ENCODE data around the gene EPHB6.

- TF ChIP-seq, protein P1, sequence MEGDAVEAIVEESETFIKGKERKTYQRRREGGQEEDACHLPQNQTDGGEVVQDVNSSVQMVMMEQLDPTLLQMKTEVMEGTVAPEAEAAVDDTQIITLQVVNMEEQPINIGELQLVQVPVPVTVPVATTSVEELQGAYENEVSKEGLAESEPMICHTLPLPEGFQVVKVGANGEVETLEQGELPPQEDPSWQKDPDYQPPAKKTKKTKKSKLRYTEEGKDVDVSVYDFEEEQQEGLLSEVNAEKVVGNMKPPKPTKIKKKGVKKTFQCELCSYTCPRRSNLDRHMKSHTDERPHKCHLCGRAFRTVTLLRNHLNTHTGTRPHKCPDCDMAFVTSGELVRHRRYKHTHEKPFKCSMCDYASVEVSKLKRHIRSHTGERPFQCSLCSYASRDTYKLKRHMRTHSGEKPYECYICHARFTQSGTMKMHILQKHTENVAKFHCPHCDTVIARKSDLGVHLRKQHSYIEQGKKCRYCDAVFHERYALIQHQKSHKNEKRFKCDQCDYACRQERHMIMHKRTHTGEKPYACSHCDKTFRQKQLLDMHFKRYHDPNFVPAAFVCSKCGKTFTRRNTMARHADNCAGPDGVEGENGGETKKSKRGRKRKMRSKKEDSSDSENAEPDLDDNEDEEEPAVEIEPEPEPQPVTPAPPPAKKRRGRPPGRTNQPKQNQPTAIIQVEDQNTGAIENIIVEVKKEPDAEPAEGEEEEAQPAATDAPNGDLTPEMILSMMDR (conservative IDR thresholded peaks at IDR 0.05; ENCODE audit: low read depth, low read length): no peak
- TF ChIP-seq EZH2 (IDR thresholded peaks at IDR 0.05; ENCODE audit: low read length, unreplicated experiment) (no peak), EZH2phosphoT487 (IDR thresholded peaks at IDR 0.05; ENCODE audit: borderline replicate concordance, low read length) (no peak)
Observed at GRCh38 chr7:142809671-142810070, 45.2 kb upstream of the EPHB6 start.

Measured in PC-3 (cell line).